Stimulated activated CD4-positive, alpha-beta T cell treated with anti-CD3 and anti-CD28 coated beads, Interleukin-1b, Interleukin-23, amount 100 ng/mL, for 4 hours (primary cell): Measurements from ENCODE around the gene DNAJB7.
A peak's percentile ranks its signal among the peaks of the same experiment; 100 is the strongest.
"Not testable (repeated sequence)": the region's sequence is repeated elsewhere in the genome, so short reads cannot be mapped to it uniquely, and the experiment has no call there.

Experiments
- DNase-seq, 2 donors: peaks; one replicate each; pipeline ENCODE4 v3.0.0-alpha.2; 2020; ENCODE audit warnings: low read depth in 2 of 2

DNAJB7 gene

GRCh38 chr22:40862013-40862412, at the start of gene DNAJB7:
Gene DNAJB7 (minus strand): TSS chr22:40862113. CDS start chr22:40861994, 119 bp downstream.
- no peak for DNase-seq

- DNase-seq: no peak
Observed at GRCh38 chr22:40908895-40909294, 47.0 kb upstream of the DNAJB7 start.

GRCh38 chr22:40904101-40904500, 42.2 kb upstream of the DNAJB7 start:
- DNase-seq: no peak

GRCh38 chr22:40898850-40899357, 37.0 kb upstream of the DNAJB7 start:
- DNase-seq: peak in 1 of 2 donors; percentile 8

DNA sequence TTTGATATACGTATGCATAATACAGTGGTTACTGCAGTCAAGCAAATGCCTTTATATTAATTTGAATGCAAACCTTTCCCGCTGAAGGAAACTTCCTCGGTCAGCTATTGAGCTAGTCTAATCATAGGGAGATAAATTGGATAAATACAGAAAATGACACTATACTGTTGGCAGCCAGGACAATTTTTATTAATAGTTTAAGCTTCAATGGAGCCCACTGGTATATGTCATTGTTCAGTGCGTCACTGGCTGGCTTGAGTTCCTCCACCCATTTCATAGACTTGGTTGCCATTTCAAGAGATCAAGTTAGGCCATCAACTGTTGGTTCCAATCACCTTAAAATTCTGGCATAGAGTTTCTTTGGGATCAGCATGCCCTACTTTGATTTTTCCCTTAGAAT, 32.5 kb upstream of the DNAJB7 start:
- DNase-seq: no peak

DNA sequence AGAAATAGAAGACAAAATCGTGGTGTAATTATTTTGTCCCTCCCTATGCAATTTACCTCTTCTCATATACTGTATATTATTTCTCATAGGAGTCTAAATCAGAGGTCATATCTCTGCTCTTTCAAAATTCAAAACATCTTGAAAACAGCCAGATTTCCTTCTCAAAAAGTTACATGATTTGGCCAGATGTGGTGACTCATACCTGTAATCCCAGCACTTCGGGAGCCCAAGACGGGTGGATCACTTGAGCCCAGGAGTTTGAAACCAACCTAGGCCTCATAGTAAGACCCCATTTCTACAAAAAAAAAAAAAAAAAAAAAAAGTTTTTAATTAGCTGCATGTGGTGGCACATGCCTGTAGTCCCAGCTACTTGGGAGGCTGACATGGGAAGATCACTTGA, 29.0 kb upstream of the DNAJB7 start:
- no peak for DNase-seq

DNA sequence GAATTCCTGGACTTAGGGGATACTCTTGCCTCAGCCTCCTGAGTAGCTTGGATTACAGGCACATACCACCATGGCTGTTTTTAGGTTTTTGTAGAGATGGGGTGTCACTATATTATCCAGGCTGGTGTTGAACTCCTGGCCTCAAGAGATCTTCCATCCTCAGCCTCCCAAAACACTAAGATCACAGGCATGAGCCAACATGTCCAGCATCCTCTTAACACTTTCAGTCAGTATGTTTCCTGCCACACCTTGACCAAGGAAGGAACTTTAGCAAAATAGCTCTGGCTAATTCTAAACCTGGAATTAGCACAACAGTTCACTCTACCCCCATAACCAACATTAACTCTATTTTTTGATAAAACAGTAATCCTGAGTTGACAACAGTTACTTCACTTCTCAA, 27.2 kb upstream of the DNAJB7 start:
- DNase-seq: no peak

GRCh38 chr22:40878922-40879321, 17.0 kb upstream of the DNAJB7 start:
- no peak for DNase-seq

GRCh38 chr22:40877488-40877887, 15.6 kb upstream of the DNAJB7 start:
- no peak for DNase-seq

DNA sequence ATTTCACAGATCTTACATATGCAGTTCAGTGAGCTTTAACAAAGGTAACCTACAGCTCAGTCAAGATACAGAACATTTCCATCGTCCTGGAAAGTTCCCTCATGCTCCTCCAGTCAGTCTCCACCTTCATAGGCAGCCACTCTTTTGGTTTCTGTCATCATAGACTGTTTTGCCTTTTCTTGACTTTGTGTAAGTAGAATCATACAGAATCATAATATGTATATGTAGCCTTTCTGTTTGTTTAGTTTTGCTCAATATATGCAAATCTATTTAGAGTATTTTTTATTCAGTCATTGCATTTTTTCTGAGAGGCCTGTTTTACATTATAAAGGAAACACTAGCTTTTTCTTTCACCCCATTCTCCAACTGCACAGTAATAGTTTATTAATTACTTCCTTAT, 15.0 kb upstream of the DNAJB7 start:
- DNase-seq: no peak

- no peak for DNase-seq
Observed at GRCh38 chr22:40875111-40875510, 13.2 kb upstream of the DNAJB7 start.

- no peak for DNase-seq
Observed at GRCh38 chr22:40874016-40874415, 12.1 kb upstream of the DNAJB7 start.

DNA sequence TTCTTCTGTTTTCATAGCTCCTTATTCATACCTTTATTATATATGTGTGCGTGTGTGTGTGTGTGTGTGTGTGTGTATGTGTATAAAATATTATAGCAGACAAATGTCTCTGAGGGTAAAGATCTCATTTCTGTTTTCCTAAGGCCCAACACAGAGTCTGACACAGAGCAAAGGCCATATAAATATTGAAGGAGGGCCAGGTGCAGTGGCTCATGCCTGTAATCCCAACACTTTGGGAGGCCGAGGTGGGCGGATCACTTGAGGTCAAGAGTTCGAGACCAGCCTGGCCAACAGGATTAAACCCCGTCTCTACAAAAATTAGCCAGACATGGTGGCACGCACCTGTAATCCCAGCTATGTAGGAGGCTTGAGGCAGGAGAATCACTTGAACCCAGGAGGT, 6.5 kb upstream of the DNAJB7 start:
- DNase-seq: not testable (repeated sequence)

GRCh38 chr22:40867109-40867508, 5.2 kb upstream of the DNAJB7 start:
- no peak for DNase-seq

- DNase-seq: no peak
Observed at GRCh38 chr22:40862537-40862936, 624 bp upstream of the DNAJB7 start.

- DNase-seq: no peak
Observed at GRCh38 chr22:40857309-40857855, 4.5 kb downstream of the DNAJB7 start.

DNA sequence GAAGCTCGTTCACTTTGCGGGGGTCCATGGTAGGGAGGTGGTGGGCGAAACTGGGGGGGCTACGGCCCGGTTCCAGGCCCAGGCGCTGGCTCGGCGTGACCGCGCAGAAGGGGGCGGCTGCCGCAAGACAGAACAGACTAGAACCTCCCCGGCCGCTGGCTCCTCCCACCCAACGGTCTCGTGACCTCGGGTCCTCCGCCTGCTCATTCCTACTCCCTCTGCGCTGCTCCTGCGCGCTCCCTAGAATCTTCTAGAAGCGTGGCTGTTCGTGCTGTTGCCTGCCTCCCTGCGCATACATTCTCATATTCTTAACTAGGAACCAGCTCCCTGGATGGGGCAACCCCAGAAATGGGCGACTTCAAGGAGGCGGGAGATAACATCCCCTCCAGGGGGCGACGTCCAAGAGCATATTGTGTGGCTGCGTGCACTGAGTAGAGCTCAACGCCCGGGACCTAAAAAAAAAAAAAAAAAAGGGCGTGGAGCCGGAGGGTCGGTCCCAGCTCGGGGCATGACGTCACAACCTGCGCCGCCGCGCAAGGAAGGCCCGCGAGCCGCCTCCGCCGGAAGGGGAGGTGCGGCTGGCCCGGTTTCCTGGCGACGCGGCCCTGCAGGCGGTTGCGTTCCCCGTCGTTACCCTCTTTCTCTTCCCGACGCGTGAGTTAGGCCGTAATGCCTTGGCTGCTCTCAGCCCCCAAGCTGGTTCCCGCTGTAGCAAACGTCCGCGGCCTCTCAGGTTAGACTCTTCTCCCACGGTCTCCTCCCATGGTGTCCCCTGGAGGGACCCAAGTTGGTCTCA, 5.2 kb downstream of the DNAJB7 start, which contains the start of the genes ST13 and XPNPEP3:
TSS of gene ST13 (minus strand) at position 127 of the 796 bp plus-strand sequence. CDS start at position 28, 99 bp downstream.
TSS of gene XPNPEP3 (plus strand) at position 636 of the 796 bp plus-strand sequence. CDS start at position 670, 34 bp downstream.
- peak; percentile 92 to 95 for DNase-seq

DNA sequence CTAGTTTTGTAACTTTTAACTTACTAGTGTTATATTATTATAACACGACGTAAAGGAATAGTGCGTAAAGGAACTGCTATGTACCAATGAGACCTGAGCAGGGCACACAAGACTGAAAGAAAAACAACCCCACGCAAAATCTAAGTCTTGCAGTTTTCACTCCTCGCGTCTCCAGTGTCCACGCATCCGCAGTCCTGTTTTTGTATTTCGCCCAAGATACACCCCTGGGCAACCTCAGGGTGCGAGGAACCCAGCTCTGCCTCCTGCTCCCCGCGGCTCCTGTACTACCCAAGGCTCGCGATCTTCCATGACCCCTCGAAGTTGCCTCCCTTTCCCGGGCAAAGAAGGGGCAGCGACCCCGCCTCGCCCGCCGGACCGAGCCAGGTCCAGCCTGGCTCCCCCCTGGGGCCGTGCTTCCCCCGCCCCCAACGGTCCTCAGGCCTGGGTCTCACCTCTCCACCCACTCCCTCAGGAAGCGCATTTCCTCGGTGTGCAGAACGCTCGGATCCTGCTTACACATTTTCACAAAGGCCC, 5.9 kb downstream of the DNAJB7 start:
- DNase-seq: no peak

DNA sequence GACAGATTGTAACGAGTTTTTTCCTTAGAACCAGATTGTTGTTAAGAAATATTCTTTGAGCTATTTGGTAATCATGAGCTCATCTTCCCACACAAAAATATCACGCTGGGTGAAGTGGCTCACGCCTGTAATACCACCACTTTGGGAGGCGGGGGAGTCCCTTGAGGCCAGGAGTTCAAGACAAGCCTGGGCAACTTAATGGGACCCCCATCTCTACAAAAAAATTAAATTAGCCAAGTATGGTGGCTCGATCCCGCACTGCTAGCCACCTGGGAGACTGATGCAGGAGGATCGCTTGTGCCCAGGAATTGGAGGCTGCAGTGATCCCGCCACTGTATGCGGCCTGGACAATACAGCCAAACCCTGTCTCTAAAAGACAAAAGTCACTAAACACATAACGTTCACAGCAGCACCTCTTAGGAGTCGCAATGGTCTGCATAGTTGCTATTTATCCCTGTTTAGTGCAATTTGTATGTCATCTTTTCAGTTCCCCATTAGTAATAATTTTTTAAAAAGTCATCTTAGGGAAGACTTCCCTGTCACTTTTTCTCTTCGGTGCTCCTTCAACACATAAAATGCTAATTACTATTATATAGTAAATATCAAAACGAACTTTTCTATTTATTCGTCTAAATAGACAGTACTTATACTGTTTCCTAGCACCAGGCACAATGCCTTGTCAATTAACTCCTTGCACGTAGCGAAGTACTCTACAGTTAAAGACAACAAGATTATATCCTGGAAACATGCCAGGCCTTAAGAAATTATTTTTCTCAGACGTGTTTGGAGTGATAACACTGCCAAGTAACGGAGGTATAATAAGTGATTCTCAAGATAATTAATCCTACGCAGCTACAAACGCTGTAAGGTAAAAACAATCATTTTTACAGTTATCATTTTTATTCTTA, 6.6 kb downstream of the DNAJB7 start:
- no peak for DNase-seq

- no peak for DNase-seq
Observed at GRCh38 chr22:40853961-40854360, 8.0 kb downstream of the DNAJB7 start.

DNA sequence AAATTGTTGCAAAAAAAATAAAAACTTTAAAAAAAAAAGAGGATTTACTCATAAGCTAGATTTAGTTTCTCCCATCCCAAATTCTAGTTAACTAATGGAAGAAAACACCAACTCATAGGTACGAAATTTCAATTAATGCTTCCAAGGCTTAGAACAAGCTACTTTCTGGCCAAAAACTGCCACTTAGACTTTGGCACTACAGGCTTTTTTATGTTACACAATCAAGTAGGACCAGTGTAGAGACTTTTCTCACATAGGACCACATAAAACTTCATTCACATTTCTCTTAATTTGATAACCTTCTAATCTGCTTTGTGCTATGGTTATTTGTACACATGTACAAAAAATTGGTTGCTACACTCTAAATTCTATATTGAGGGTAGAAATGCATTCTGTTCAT, 8.6 kb downstream of the DNAJB7 start:
- DNase-seq: no peak

DNA sequence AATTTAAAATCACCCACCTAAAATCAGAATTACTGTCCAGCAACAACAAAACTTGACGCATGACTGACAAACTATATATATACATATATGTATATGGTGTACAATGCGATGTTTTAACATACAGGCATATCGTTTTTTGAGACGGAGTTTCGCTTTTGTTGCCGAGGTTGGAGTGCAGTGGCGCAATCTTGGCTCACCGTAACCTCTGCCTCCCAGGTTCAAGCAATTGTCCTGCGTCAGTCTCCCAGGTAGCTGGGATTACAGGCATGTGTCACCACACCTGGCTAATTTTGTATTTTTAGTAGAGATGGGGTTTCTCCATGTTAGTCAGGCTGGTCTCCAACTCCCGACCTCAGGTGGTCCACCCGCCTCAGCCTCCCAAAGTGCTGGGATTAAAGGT, 16.1 kb downstream of the DNAJB7 start:
- DNase-seq: not testable (repeated sequence)
